OCI-LY7 (cell line): ENCODE results near the gene MAP3K13.

ENCODE experiments used
- CTCF ChIP-seq: fragments of 200-600 bp; sonication (generic); conservative IDR thresholded peaks from 2 replicates; pipeline ENCODE4 v1.5.1; 2014; ENCODE audit warnings: mild to moderate bottlenecking, antibody characterized with exemption, low read length, moderate library complexity, mixed read lengths
- EZH2phosphoT487 ChIP-seq: fragments of 200-600 bp; sonication (generic); IDR thresholded peaks from 2 replicates; pipeline ENCODE4 v1.6.1; 2018; ENCODE audit warnings: low read depth, borderline replicate concordance, mild to moderate bottlenecking, mixed run types, antibody characterized with exemption, low read length, moderate library complexity, mixed read lengths

GRCh38 chr3:185503521-185503920 is 140.6 kb downstream of the MAP3K13 start:
- TF ChIP-seq EZH2phosphoT487 (no peak), CTCF (no peak)
